BJ (cell line): ENCODE results near the gene CCDC12. TPM values are rescaled to one million over a fixed set of nuclear protein-coding genes. Genes with fewer than 3 reads are reported as not detected.

Experiments used
- CTCF ChIA-PET: fragments of 350-600 bp; formaldehyde crosslinking; extraction: SDS; loops from one replicate; lab custom pipeline; 2021; ENCODE audit warnings: antibody characterized with exemption, inconsistent platforms; lab: Yijun Ruan, JAX
- POLR2A ChIA-PET: fragments of 300-600 bp; sonication (Branson Sonifier 250); formaldehyde crosslinking; extraction: SDS; loops from one replicate; lab custom pipeline; 2021; ENCODE audit warnings: antibody characterized with exemption; lab: Charles Lee
- DNase-seq: peaks from one replicate; pipeline ENCODE4 v3.0.0-alpha.2; 2011; ENCODE audit warnings: low read depth
- H3K27me3 ChIP-seq: 2 replicates; pipeline ENCODE4 v1.6.0; 2011; ENCODE audit warnings: low read length; ENCODE audit not compliant: control insufficient read depth, insufficient read depth
- H3K36me3 ChIP-seq: 2 replicates; pipeline ENCODE4 v1.5.1; 2011; ENCODE audit warnings: low read length; ENCODE audit not compliant: control insufficient read depth, insufficient read depth
- H3K4me3 ChIP-seq: 2 replicates; pipeline ENCODE4 v1.5.1; 2011; ENCODE audit warnings: low read depth, mild to moderate bottlenecking, control low read depth, low read length
- CTCF ChIP-seq: IDR thresholded peaks from 2 replicates; pipeline ENCODE4 v1.5.1; 2011; ENCODE audit warnings: low read depth, mild to moderate bottlenecking, control low read depth, inconsistent platforms, low read length, moderate library complexity; ENCODE audit not compliant: insufficient read depth
- polyA plus RNA-seq: library from polyadenylated mRNA; depleted of rRNA; stranded (reverse); fragments of >200 nt; gene quantifications from 2 replicates; pipeline ENCODE4 v1.2.3, GENCODE V29; 2011

Gene CCDC12
- polyA plus RNA-seq, 1 experiment, result 20.8 TPM

GRCh38 chr3:46926871-46927717 lies 49.5 kb downstream of the CCDC12 start:
- TF ChIP-seq CTCF, result no peak
- POLR2A ChIA-PET, result no interaction called here
- Histone ChIP-seq H3K36me3 (peaks cover 27% of the 10 kb centered on the region), H3K27me3 (no peaks in the 10 kb centered on the region), H3K4me3 (no peak overlapping the region)
- CTCF ChIA-PET, result interaction anchor here (7.0 kb wide), 1 partner anchor 8 kb away, joined by 47 read pairs; no protein-coding TSS in a partner anchor
- DNase-seq, result no peak

- peaks cover 31% of the 10 kb centered on the region for H3K36me3 ChIP-seq
- TF ChIP-seq CTCF, result no peak
- ChIA-PET CTCF (interaction anchor here (7.0 kb wide), 1 partner anchor 8 kb away, joined by 47 read pairs; no protein-coding TSS in a partner anchor), POLR2A (no interaction called here)
- DNase-seq, result no peak
- no peaks in the 10 kb centered on the region for H3K27me3 ChIP-seq
- H3K4me3 ChIP-seq, result no peak overlapping the region
Observed at GRCh38 chr3:46926447-46926846, 50.1 kb downstream of the CCDC12 start.

GRCh38 chr3:46926039-46926438 lies 50.5 kb downstream of the CCDC12 start:
- Histone ChIP-seq H3K36me3 (peaks cover 34% of the 10 kb centered on the region), H3K27me3 (no peaks in the 10 kb centered on the region), H3K4me3 (no peak overlapping the region)
- no peak for DNase-seq
- ChIA-PET CTCF (interaction anchor here (7.0 kb wide), 1 partner anchor 9 kb away, joined by 47 read pairs; no protein-coding TSS in a partner anchor), POLR2A (interaction anchor here (0.6 kb wide), 1 partner anchor 121 kb away, joined by 3 read pairs; no protein-coding TSS in a partner anchor)
- no peak for TF ChIP-seq CTCF

- DNase-seq, result no peak
- TF ChIP-seq CTCF, result no peak
- ChIA-PET CTCF (interaction anchor here (7.0 kb wide), 1 partner anchor 9 kb away, joined by 47 read pairs; no protein-coding TSS in a partner anchor), POLR2A (interaction anchor here (0.6 kb wide), 1 partner anchor 121 kb away, joined by 3 read pairs; no protein-coding TSS in a partner anchor)
- Histone ChIP-seq H3K4me3 (no peak overlapping the region), H3K36me3 (peaks cover 38% of the 10 kb centered on the region), H3K27me3 (no peaks in the 10 kb centered on the region)
Observed at GRCh38 chr3:46925585-46925934, 51.0 kb downstream of the CCDC12 start.

GRCh38 chr3:46924921-46925584 lies 51.5 kb downstream of the CCDC12 start:
- H3K4me3 ChIP-seq, result no peak overlapping the region
- CTCF ChIA-PET, result interaction anchor here (1.1 to 7.0 kb wide), 5 partner anchors 10 to 108 kb away, joined by 4 to 47 read pairs (median 12); no protein-coding TSS in a partner anchor
- TF ChIP-seq CTCF, result no peak
- no peaks in the 10 kb centered on the region for H3K27me3 ChIP-seq
- no peak for DNase-seq
- POLR2A ChIA-PET, result no interaction called here
- H3K36me3 ChIP-seq, result peaks cover 42% of the 10 kb centered on the region
